KBM-7 (cell line): ENCODE data around the gene ZNF275.
"Not testable (repeated sequence)": the region's sequence is repeated elsewhere in the genome, so short reads cannot be mapped to it uniquely, and the experiment has no call there.

Experiments
- DNase-seq: peaks from one replicate; pipeline ENCODE4 v3.0.0-alpha.2; 2015
- in situ Hi-C: fragments of 300-500 bp; cut with MboI; formaldehyde crosslinking; loops from 2 replicates; pipeline ENCODE4 v1.14.3; 2020; ENCODE audit warnings: low sequenced_read_pairs, low pct_unique_long_range_greater_than_20kb, mixed read lengths

Gene ZNF275

DNA sequence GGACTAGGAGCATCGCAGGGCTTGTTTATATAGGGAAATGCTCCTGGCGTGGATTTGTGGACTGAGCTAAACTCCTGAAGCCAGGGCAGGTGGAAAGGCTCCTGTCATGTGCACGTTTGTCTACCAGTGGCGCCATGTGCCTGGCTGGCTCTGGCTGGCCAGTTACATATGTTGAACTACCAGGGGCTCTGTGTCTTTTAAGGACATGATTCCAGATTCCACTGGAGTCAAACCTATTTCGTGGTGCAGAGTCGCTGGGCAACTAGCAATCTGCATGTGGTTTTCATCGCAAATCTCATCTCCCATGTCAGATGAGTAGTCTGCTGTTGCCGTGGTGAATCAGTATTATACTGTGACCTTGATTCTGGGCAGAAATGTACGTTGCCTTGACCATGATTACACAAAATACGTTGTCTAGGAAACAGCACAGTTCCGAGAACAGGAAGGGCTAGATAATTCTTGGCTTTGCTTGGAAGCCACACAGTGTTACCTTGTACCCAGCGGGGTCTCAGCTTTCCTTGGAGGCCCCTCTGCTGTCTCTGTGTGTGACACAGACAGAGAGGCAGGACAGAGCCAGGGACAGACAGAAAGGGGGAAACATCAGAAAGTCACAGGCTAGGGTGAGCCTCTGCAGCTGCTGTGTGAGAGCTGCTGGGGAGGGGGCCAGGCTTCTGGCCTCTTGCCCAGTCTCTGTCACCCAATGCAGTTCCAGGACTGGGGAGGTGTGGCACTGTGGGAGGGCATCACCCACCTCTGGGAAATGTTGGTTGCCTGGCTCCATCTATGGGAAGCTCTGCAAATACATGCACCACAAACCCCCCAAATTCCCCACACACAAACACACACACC lies 48.0 kb downstream of the ZNF275 start:
- in situ Hi-C loops: no loop called here
- peak; percentile 92 for DNase-seq

DNA sequence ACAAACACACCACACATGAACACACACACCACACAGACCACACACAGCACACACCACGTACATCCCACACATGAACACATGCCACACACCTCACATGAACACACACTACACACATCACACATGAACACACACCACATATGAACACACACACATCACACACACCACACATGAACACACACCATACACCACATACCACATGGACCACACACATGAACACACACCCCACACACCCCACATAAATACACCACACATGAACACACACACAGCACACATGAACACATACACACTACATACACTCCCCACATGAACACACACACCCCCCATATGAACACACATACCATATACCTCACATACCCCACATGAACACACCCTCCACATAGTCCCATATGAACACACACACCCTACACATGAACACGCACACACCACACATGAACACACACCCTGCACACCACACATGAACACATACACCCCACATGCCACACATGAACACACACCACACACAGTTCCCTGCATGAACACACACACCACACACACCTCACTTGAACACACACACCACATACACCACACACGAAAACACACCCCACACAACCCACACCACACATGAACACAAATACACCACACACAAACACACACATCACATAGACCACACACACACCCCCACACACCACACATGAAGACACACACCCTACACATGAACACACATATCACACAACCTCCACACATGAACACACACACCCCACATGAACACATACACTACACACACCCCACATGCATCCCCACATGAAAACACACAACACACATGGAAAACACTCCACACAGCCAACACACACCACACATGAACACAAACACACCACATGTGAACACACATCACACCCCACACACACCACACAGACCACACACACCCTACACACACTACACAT lies 48.9 kb downstream of the ZNF275 start:
- no peak for DNase-seq
- in situ Hi-C loops: no loop called here

DNA sequence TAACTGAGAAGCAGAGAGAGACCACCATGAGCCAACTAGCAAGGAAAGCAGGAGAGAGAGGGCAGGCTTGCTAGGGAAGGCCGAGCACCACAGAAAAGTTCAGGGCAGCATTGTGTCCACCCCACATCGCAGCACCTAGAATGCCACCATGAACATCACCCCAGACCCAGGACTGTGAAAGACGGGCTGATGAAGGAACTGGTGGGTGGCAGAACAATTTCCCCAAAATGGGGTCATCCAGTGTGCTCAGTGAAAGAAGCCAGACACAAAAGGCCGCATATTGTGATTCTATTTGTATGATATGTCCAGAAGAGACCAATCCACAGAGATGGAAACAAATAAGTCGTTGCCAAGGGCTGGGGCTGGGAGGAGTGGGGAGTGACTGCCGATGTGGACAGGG lies 50.4 kb downstream of the ZNF275 start:
- no peak for DNase-seq
- in situ Hi-C loops: no loop called here

DNA sequence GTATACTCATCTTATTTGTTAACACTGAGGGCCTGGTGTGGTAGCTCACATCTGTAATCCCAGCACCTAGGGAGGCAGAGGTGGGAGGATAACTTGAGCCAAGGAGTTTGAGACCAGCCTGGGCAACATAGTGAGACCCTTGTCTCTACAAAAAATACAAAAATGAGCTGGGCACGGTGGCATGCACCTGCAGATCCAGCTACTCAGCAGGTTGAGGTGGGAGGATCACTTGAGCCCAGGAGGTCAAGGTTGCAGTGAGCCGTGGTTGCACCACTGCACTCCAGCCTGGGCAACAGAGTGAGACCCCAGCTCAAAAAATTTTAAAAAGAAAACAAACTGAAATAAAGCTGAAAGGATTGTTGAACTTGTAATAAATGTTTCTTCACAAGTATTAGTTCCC lies 51.0 kb downstream of the ZNF275 start:
- in situ Hi-C loops, DNase-seq: not testable (repeated sequence)

DNA sequence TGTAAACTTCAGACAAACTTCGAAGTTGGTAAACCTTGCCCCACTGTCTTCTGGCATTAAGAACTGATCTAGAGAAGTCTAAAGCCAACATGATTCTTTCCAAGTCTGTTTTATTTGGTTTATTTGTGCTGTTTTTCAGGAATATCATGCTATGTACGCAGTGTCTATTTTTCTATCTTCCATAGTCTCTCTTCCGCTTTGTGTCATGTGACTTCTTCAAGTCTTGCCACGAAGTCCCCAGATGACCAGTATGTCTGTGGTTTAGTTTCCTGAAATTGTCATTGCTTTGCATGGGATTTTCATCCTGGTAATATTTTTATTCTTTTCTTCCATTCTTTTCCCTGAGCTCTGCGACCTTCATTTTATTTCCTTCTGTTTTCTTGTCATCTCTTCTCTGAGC lies 52.1 kb downstream of the ZNF275 start:
- in situ Hi-C loops: no loop called here

DNA sequence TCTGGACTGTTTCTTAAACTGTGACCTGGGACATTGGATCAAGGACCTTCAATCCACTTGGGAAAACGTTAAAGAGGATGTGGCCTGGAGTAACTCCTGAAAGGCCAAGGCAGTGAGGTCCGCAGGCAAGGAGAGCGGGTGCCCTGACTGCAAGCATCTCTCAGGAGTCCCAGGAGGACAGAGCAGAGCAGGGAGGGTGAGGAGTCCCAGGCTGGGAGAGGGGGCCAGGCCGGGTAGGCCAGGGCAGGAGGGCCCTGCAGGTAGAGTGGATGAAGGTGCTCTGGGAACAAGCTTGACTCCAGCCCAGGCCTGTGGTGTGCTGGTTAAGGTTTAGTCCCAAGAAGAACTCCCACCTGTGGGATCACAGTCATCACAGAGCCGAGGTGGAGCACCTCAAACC lies 53.4 kb downstream of the ZNF275 start:
- no peak for DNase-seq
- in situ Hi-C loops: no loop called here

More for the DNA sequence above, 52.1 kb downstream of the ZNF275 start:
- DNase-seq: no peak

DNA sequence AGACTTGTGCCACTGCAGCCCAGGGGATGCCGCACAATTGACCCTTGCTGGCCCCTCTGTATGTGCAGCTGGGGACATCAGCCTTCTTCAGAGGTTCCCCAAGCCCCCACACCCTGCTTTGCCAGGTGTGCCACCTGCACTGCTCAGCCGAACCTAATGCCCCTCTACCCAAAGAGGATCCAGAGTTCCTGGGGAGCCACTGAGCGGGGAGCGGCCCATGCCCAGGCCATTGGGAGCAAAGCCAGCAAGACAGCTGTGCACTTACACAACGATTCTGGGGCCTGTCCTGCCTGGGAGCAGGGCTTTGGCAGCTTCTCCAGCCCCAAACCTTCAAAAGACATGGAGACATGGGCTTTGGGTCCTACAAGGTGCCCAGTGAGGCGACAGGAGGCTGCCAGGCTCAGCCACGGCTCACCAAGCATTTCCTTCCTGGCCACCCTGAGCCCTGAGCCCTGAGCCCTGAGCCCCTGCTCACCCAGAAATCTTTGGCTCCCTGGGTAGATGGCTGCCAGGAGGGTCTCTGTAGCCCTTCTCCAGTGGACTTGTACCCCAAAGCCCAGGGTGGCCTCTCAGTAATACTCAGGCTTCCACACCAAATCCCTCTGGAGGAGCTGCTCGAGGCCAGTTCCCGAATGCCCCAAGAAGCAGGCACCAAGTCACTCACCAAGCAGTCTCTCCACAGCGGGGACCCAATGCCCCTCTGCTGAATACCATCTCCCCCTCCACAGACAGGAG lies 54.2 kb downstream of the ZNF275 start:
- in situ Hi-C loops: no loop called here

DNA sequence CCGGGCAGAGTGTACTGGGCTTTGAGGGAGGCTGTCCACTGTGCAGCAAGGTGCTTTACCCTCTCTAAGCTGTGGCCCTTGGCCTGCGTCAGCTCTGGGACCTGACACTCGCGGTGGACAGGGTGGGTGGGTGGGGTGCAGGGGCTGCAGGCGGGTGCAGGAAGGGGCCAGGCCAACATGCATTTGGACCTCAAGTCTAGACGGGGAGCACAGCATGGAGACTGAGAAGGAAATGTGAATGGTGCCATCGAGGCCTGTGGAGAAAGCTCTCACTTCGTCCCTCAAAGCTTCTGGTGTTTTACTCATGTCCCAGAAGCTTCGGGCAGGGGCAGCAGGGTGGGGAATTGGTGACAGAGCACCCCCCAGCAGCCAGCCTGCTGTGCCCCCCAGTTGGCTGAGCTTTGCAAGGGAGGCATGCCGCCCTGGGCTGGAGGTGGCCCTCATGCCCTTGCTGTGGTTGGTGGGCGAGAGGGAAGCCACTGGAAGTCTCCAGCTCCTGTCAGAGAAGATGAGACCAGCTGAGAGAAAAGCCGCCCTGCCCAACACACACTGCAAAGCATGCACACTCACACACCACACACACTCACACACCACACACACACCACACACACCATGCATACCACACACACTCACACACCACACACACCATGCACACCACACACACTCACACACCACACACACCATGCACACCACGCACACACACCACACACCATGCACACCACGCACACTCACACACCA lies 54.9 kb downstream of the ZNF275 start:
- no peak for DNase-seq
- in situ Hi-C loops: no loop called here

More for the DNA sequence above, 54.2 kb downstream of the ZNF275 start:
- DNase-seq: no peak

DNA sequence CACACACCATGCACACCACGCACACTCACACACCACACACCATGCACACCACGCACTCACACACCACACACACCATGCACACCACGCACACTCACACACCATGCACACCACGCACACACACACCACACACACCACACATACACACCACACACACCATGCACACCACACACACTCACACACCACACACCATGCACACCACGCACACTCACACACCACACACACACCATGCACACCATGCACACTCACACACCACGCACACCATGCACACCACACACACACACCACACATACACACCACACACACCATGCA lies 55.5 kb downstream of the ZNF275 start:
- DNase-seq, in situ Hi-C loops: not testable (repeated sequence)

DNA sequence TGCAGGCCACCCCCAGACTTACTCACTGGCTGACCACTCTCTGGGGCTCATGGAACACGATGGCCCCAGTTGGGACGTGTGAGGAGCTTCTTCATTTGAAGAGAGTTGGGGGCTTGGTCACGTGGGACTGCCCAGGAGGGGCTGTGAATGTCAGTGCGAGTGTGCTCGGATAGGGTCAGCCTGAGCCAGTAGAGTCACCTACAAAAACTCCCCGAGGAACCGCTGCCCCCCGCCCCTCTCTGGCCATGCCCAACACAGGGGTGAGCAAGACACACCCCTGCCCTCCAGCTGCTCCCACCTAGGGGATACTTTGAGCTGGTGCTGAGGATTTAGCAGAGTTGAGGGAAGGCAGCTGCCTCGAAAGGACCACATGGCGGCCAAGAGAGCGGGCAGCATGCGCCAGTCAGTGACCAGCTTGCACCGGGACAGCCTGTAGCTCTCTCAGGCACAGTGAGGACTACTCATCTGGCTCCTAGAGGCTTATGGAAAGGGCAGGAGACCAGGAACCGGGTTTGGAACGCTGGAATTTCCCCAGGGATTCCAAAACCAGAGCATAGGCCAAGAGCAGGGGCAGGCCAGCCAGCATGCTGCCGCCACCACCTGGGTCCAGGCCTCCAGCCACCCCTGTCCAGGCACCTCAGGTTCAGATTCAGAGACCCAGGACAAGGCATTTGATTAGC lies 58.8 kb downstream of the ZNF275 start:
- in situ Hi-C loops: no loop called here
- DNase-seq: no peak

DNA sequence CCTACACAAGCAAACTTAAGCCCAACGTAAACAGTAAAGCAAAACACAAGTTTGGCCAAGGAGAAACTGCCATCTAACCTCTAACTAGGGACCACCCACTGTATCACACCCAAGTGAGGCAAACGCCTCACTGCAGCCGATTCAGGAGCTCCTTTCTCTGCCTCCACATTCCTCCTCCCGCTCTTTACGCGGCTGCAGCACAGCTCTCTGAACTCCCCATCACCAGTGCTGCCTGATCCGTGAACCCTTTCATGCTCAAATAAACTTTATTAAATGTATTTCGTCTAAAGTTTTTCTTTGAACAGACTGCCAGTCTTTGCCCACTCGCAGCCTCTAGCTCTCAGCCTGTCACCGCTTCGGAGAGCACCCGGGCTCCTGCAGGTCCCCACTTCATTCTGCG lies 60.7 kb downstream of the ZNF275 start:
- DNase-seq: no peak
- in situ Hi-C loops: no loop called here

DNA sequence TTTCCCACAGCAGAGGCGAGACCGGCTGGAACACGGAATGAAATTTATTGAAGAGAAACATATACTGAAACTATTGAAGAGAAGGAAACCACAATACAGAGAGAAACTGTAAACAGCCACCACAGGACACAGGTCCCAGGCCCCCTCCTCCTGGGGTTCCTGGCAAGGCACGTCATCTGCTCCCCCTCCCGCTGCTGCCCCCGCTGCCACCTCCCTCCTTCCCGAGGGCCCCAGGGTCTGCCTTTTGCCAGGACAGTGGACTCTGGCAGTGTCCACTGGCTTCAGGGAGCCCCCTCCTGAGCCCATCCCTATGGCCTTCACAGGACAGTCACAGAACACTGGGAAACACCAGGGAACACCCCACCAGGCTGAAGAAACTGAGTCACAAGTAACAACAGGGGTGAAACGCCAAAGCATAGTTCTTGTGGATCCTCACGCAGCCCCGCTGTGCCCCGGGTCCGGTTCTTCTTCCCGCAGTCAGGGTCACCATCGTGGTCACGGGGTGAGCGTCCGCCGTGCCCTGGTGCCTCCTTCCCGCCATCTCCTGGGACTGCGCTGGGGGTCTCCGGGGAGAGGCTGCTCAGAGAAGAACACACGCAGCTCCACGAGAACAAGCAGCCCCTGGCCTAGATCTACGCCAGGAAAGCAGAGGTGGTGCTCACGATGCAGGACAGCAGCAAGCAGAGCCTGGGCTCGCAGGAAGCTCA lies 61.8 kb downstream of the ZNF275 start:
- DNase-seq: no peak
- in situ Hi-C loops: no loop called here

DNA sequence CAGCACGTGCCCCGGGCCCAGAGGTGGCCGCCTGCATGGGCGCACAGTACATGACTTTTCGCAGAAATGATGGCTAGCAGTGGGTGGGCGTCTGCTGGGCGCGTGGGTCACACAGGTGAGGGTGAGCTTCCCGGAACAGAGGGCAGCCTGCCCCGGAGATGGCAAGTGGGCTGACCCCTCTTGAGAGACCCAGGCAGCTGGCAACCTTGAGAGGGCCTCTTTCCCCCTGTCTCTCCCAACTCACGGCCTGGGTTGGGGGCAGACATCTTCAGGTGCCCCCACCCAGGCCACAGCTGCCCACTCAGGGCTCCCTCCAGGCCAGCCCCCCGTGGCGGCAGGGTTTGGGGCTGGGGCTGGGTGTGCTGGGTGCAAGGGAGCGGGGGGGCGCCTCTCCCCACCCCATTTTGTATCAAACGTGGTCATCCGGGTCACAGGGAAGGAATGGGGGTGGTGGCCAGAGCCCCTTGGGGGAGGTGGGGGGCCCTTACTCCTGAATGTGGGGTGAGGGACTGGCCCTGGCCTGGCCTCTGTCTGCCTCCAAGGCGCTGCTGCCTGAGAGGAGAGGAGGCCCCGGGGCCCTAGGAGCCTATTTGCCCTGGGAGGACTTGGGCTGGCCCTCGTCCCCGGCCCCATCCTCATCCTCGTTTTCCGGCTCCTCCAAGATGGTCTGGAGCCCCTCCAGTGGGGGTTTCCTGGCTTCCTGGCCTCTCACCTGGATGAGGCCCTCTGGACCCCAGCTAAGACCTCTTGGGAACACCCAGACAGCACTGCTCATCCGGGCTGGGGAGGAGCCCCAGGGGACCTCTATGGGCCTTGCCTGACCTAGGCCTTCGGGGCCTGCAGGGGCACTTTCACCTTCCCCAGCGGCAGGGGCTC lies 62.6 kb downstream of the ZNF275 start:
- DNase-seq: no peak
- in situ Hi-C loops: no loop called here

DNA sequence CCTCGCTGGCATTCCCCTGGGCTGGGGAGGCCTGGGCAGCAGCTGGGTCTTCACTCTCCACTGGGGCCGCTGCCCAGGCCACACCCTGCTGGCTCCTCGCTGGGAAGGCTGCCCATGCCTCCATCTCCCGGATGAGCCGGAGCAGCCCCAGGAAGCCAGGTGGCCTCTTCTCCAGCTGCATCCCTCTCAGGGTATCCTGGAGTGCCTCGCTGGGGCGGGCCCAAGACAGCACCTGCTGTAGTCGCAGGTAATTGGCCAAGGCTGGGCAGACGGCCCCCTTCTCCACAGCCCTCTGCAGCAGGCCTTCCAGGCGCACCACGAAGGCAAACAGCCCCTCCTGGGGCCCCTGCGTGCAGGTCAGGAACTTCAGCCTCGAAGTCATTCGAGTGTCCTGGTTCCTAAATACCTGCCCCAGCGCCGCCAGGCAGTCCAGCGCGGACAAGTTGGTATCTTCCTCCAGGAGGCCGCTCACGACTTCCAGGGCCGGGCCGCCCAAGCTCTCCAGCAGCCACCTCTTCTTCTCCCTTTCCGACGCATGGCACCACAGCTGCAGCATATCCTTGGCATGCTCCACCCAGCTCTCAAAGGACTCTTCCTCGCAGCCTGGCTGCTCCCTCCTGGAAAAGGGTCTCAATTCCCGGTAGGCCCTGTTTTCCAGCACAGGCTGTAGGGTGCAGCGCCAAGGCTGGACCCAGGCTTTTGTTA lies 63.5 kb downstream of the ZNF275 start:
- no peak for DNase-seq
- in situ Hi-C loops: no loop called here

DNA sequence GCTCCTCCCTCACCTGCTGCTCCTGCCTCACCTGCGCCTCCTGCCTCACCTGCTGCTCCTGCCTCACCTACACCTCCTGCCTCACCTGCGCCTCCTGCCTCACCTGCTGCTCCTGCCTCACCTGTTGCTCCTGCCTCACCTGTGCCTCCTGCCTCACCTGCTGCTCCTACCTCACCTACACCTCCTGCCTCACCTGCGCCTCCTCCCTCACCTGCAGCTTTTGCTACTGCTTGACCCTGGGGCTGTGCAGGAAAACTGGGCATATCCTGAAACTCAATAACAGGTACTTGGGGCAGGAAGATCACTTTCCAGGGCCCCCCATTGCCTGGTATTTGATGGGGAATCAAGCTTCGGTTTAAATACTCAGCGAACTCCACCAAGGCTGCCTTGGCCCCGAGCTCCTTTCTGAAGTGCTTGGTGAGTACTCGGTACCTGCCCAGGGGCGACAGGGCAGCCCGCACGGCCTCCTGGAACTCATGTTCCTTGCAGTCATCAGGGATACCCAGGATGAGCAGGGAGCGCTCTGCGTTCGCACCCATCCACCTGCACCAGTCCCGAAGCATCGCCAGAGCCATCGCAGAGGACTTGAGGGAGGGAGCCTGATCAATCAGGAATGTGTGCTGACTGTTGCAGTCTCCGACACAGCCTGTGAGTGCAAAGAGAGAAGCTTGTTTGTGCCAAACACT lies 64.5 kb downstream of the ZNF275 start:
- no peak for DNase-seq
- in situ Hi-C loops: no loop called here
